ENCODE measurements around the gene CPNE7. TPM values are rescaled to one million over a fixed set of nuclear protein-coding genes. Genes with fewer than 3 reads are reported as not detected.

Gene CPNE7
- total and polyA plus RNA-seq, 10 of the 15 experiments (the other 5 are each of a cell fraction or from before 2014, with no cell fraction given), result 0.29 to 46.9 (median 17.5) TPM

DNA sequence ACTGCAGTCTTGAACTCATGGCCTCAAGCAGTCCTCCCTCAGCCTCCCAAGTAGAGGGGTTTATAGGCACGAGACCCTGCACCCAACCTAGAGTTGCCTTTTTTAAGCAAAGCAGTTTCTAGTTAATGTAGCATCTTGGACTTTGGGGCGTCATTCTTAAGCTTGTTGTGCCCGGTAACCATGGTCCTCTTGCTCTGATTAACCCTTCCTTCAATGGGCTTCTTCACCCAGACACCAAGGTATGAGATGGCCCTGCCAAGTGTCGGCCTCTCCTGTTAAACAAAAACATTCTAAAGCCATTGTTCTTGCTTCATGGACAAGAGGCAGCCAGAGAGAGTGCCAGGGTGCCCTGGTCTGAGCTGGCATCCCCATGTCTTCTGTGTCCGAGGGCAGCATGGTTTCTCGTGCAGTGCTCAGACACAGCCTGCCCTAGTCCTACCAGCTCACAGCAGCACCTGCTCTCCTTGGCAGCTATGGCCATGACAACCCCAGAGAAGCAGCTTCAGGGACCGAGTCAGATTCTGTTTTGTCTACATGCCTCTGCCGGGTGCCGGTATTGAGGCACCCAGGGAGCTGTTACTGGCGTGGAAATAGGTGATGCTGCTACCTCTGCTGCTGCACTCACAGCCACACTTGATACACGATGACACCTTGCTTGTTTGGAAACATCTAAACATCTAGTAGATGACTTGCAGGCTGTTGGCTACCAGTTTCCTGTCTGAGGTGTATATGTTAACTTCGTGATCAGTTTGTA lies 11.7 kb upstream of the CPNE7 start (continued):
- TF ChIP-seq, protein P1, sequence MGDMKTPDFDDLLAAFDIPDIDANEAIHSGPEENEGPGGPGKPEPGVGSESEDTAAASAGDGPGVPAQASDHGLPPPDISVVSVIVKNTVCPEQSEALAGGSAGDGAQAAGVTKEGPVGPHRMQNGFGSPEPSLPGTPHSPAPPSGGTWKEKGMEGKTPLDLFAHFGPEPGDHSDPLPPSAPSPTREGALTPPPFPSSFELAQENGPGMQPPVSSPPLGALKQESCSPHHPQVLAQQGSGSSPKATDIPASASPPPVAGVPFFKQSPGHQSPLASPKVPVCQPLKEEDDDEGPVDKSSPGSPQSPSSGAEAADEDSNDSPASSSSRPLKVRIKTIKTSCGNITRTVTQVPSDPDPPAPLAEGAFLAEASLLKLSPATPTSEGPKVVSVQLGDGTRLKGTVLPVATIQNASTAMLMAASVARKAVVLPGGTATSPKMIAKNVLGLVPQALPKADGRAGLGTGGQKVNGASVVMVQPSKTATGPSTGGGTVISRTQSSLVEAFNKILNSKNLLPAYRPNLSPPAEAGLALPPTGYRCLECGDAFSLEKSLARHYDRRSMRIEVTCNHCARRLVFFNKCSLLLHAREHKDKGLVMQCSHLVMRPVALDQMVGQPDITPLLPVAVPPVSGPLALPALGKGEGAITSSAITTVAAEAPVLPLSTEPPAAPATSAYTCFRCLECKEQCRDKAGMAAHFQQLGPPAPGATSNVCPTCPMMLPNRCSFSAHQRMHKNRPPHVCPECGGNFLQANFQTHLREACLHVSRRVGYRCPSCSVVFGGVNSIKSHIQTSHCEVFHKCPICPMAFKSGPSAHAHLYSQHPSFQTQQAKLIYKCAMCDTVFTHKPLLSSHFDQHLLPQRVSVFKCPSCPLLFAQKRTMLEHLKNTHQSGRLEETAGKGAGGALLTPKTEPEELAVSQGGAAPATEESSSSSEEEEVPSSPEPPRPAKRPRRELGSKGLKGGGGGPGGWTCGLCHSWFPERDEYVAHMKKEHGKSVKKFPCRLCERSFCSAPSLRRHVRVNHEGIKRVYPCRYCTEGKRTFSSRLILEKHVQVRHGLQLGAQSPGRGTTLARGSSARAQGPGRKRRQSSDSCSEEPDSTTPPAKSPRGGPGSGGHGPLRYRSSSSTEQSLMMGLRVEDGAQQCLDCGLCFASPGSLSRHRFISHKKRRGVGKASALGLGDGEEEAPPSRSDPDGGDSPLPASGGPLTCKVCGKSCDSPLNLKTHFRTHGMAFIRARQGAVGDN (IDR thresholded peaks at IDR 0.05), result no peak
- TF ChIP-seq SMAD5 (IDR thresholded peaks at IDR 0.05; ENCODE audit: low read depth), result peak; percentile 26; the same call in 1 of the 2 replicates
- peak; percentile 72 for TF ChIP-seq POLR2A (IDR thresholded peaks at IDR 0.05; ENCODE audit: low read depth, low read length)
- no peak for TF ChIP-seq CBX5 (IDR thresholded peaks at IDR 0.05; ENCODE audit: low read depth)
- no peak for TF ChIP-seq MXI1 (IDR thresholded peaks at IDR 0.05; ENCODE audit: low read depth, low read length)
- TF ChIP-seq STAT1 (conservative IDR thresholded peaks at IDR 0.05), result no peak
- no peak; the same call in 1 of the 2 replicates for TF ChIP-seq PML (IDR thresholded peaks at IDR 0.05; ENCODE audit: low read length)
- no peak for TF ChIP-seq NRF1 (conservative IDR thresholded peaks at IDR 0.05; ENCODE audit: low read depth, low read length)
- 0 out of 2 replicates have a peak, but pooled peaks have one; percentile 18 for TF ChIP-seq BACH1 (IDR thresholded peaks at IDR 0.05; ENCODE audit: borderline replicate concordance)
- no peak for TF ChIP-seq SIN3A (IDR thresholded peaks at IDR 0.05; ENCODE audit: low read depth, low read length)
- TF ChIP-seq SUZ12 (IDR thresholded peaks at IDR 0.05; ENCODE audit: unreplicated experiment), result no peak
- TF ChIP-seq RBBP5 (conservative IDR thresholded peaks at IDR 0.05), result no peak
- TF ChIP-seq KLF5 (IDR thresholded peaks at IDR 0.05; ENCODE audit: partially characterized antibody), result no peak
- TF ChIP-seq JUND (IDR thresholded peaks at IDR 0.05; ENCODE audit: low read depth, low read length), result no peak
- TF ChIP-seq NR2F1 (conservative IDR thresholded peaks at IDR 0.05), result no peak

Data from GM12878 (cell line).